HG03196 (cell line): ENCODE data around the gene KCTD13.
"Not testable (repeated sequence)": the region's sequence is repeated elsewhere in the genome, so short reads cannot be mapped to it uniquely, and the experiment has no call there.

ENCODE experiments used
- ATAC-seq: cut with Tn5 transposase; IDR thresholded peaks from one replicate; pipeline ENCODE4 v1.9.1; 2021; ENCODE audit not compliant: unreplicated experiment

Gene KCTD13

DNA sequence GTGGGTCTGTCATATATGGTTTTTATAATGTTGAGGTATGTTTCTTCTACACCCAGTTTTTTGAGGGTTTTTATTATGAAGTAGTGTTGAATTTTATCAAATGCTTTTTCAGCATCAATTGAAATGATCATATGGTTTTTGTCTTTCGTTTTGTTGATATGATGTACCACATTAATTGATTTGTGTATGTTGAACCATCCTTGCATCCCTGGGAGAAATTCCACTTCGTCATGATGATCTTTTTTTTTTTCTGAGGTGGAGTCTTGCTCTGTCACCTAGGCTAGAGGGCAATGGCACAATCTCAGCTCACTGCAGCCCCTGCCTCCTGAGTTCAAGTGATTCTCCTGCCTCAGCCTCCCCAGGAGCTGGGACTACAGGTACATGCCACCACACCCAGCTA lies 21.9 kb upstream of the KCTD13 start:
- ATAC-seq = no peak

DNA sequence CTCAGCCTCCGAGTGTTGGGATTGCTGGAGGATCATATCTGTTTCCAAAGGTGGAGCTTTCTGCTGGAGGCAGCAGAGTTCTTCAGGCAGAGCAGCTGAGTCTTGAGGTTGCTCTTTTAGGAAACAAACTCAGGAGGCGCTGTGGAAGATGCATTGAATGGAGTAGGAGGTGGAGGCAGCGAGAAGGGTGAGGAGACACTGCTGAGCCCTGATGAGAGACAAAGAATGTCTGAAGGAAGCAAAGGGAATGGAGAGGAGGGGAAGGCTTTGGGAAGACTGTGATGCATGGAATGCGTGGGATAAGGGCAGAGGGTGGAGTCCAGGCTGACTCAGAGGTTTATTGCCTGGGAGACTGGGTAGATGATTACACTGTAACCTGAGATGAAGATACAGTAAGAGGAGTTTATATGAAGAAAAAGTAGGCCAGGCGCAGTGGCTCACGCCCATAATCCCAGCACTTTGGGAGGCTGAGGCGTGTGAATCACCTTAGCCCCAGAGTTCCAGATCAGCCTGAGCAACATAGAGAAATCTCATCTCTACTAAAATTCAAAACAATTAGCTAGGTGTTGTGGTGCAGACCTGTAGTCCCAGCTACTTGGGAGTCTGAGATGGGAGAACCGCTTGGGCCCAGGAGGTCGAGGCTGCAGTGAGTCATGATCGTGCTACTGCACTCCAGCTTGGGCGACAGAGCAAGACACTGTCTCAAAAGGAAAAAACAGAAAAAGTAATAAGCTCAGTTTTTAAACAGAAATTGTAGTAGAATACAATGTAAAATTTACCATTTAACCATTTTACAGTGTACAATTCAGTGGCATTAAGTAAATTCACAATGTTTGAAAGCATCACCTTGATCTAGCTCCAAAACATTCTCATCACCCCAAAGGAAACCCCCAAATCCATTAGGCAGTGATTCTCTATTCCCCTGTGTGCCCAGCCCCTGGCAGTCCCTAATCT lies 18.1 kb upstream of the KCTD13 start:
- no peak for ATAC-seq

DNA sequence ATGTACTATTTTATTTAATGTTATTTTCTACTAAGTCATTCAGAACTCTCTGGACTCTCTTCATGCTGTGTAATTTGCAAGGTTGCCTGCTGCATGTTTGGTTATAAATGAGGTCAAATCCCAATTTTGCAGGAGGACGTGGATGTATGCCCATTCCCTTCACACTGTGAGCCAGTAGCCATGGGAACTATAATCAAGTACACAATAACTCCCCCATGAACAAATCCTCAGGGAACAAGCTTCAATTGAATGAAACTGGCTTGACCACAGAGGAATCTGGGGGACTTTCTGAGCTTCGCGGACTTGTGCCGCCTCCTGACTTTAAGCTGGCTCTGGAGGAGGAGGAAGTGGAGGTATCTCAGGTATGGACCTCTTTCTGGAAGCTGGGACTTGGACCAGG lies 14.6 kb upstream of the KCTD13 start:
- ATAC-seq = no peak

- ATAC-seq = not testable (repeated sequence)
Observed at GRCh38 chr16:29931750-29932149, 5.7 kb upstream of the KCTD13 start.

DNA sequence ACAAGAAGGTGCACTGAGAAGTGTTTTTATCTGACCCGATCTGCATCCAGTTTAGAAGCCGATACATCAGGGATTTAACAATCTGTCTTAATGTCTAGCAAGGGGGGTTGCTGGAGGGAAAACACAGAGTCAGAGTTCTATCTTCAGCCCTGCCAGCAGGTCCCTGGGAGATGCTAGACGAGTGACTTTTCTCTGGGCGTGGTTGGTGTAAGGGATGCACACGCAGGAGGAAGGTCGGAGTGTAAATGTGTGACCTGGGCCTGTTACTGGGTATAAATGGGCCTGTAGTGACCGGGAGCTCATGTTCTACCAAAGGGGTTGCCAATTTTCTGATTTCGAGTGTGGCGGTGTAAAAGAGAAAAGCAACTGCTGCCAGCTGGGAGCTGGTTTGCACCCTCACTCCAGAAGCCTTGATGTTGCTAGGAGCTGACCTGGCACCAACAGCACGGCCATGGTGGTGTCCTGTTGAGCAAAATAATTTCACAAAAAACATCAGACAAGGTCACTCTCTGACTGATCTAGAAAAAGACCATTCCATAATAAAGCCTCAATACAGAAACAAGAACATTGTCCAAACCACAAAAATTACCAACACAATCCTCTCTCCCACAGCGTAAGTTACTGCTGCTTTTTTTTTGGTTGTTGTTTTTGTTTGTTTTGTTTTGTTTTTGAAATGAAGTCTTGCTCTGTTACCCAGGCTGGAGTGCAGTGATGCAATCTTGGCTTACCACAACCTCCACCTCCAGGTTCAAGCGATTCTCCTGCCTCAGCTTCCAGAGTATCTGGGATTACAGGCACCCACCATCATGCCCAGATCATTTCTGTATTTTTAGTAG lies 1.3 kb upstream of the KCTD13 start:
- ATAC-seq = no peak

GRCh38 chr16:29926711-29927052 lies 656 bp upstream of the KCTD13 start:
- no peak for ATAC-seq

DNA sequence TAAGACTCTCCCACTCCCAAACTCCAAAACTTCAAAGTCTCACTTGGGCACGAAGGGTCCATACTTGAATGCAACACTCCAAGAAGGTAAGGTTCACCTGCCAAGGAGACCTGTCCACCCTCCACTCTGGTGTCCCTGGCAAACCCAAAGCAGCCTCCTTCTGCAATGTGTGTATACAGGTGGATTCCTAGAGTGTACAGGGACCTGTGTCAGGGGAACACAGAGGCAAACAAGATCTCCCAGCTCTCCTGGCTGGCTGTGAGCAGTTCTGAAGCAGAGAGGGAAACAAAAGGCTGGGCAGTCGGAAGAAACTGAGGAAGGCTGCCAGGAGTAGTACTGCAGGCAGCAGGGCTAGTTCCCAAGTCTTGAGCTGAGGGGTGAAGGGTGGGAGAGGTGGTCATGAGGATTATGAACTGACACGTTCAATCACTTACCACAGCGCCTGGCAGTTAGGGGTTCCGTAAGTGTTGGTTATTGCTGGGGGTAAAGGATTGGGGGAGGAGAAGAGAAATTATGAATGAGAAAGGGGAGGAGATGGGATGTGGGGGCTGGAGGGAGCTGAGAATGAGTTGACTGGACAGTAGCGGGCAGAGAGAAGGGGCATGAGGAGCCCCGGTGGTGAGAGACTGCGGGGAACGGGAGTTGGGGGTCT lies 795 bp downstream of the KCTD13 start:
- no peak for ATAC-seq

- no peak for ATAC-seq
Observed at GRCh38 chr16:29922986-29923501, 3.0 kb downstream of the KCTD13 start.

DNA sequence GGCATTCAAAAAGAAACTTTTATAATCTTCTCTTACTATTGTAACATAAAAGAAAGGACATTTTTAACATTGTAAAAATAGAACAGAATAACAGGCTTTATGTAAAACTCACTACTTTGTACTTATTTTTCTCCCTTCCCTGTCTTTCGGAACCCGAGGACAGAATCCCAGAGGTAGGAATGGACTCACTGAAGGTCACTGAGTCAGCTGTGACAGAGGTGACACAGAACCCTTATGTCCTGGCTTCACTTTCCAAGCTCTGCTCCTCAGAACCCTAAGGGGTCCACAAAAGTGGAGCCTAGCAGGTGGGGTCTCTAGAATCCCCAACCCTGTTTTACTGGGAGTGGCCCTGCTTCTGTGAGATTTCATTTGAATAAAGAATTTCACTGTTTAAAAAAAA lies 3.7 kb downstream of the KCTD13 start:
- no peak for ATAC-seq

DNA sequence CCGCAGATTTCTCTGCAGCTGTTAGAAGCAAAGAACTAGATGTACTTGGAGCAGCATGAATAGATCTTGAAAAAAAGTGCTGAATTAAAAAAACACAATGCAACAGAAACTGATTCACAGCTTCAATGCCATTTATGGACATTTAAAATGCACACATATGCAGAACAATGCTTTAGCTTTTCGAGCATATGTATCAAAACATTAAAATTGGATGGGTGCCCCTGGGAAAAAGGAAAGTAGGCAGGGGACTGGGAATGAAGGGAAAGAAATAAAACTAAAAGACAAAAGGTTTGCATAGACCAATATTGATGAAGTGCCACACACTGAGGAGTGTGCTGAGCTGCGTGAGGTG lies 5.0 kb downstream of the KCTD13 start:
- no peak for ATAC-seq

DNA sequence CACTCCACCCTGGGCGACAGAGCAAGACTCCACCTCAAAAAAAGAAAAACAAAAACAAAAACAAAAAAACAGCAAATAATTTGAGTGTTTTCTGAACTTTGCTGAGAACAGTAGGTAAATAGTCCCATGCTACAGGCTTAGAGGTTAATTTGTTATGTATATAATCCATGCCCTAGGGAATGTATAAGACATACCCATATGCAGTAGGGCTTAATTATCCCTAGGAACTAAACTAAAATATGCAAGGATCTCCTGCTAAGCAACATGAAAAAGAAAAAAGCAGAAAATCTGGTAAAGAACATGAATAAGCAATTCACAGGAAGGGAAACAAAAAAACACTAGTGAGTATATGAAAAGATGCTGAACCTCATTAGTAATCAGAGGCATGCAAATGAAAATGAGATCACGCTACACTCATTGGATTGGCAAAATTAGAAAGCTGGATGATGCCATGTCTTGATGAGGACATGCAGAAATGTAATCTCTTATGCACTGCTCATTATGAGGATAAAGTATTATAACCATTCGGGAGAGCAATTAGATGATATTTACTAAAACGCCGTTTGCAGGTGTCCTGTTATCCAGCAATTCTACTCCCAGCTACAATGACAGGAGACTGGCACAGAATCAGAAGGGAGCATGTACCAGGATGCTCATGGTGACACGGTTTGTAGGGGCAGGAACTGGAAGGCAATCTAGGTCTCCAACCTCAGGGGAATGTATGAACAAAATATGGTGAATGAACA lies 5.6 kb downstream of the KCTD13 start:
- ATAC-seq = no peak

GRCh38 chr16:29916979-29917378 lies 9.0 kb downstream of the KCTD13 start:
- no peak for ATAC-seq

DNA sequence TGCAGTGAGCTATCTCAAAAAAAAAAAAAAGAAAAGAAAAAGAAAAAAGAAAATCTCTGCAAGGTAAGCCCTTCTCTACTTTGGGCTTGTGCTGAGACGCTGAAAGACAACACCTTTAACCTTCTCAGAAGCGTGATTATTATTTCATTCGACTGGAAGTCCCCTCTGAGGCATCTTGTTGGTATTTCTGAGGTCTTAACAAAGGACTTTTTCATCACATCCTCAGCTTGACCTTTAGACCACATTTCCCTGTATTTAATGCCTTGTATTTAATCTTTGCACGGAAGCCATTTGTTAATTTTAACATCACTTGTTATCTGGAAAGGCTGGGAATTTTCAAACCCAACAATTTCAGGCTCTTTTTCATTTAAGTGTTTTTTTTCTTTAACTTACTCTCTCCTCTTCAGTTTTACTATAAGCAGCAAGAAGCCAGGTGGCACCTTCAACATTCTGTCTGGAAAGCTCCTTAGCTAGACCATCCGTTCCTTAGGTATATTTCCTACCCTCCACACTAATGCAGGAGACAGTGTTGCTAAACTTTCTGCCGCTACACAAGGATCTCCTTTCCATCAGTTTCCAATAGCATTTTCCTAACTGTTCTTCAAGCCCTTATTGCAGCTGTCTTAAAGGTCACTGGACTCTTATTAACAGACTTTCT lies 10.3 kb downstream of the KCTD13 start:
- ATAC-seq = no peak

GRCh38 chr16:29913514-29913913 lies 12.5 kb downstream of the KCTD13 start:
- ATAC-seq = no peak

- no peak for ATAC-seq
Observed at GRCh38 chr16:29912087-29912486, 13.9 kb downstream of the KCTD13 start.

DNA sequence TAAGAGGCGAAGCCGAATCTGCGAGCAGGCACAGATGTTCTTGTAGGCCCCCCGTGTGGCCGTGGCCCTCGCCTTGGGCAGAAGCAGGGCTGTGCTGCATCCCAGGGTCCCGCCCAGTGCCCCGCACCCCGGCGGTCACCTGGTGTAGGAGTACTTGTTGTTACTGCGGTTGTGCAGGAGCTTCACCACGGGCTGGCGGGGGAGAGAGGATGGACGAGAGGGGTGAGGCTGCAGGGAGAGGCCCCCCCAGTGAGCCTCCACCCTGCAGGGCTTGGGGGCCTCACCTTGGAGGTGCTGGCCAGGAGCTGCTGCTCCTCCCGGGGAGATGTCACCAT lies 14.4 kb downstream of the KCTD13 start:
- ATAC-seq = no peak

- no peak for ATAC-seq
Observed at GRCh38 chr16:29910819-29911675, 15.0 kb downstream of the KCTD13 start.

GRCh38 chr16:29909851-29910250 lies 16.2 kb downstream of the KCTD13 start:
- ATAC-seq = not testable (repeated sequence)

DNA sequence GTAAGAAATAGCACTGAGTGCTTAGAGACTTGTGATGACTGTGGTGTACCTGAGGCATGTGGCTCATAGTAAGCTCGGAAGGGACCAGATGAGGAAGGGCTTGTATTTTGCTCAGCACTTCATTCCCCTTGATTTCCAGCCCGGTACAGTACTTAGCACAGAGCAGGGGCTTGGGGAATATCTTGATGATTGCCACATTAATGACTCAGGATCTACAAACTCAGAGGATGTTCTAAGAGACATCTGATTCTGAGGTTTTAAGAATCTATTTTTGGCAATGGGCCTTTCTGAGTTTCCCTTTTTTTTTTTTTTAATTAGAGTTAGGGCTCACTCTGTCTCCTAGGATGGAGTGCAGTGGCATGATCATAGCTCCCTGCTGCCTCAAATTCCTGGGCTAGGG lies 16.6 kb downstream of the KCTD13 start:
- ATAC-seq = no peak
